HG02970 (cell line): ENCODE data around the gene WIPF3.

Experiments
- ATAC-seq: cut with Tn5 transposase; IDR thresholded peaks from one replicate; pipeline ENCODE4 v1.9.1; 2021; ENCODE audit warnings: mild to moderate bottlenecking, moderate library complexity, moderate number of reproducible peaks; ENCODE audit not compliant: unreplicated experiment, low FRiP score

Gene WIPF3

DNA sequence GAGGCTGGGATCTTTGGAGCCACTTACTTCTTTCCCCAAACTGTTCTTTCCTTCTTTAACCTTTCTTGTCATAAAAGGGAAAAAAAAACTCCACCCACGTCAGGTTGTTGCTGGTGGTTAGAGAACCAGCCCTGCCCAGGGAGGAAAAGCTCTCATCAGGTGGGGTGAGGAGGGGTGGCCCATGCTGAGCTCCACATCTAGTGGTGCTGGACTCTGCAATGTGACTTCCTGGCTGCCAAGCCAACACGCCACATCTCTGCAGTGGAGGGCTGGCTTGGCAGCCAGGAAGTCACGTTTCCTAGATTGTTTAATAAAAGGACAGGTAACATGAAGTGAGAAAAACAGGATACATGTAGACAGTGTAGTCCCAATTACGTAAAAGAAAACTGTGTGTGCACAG, 37.4 kb downstream of the WIPF3 start:
- ATAC-seq, result no peak

DNA sequence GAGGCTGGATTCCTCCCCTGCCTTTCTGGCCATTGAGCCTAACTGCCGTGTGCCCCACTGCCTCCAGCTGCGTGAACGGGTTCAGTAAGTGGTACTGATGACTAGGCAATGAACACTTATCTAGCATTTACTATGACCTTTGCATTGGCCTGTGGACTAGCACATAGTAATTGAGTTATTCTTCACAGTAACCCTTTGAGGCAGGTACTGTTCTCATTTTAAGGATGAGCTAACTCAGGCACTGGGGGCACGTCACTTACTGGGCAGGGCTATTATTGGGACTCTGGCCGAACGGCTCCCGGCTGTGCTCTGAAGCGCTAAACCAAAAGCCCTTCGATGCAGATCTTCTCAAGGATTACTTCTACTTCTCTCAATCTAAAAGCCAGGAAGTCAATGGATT, 38.3 kb downstream of the WIPF3 start:
- no peak for ATAC-seq

DNA sequence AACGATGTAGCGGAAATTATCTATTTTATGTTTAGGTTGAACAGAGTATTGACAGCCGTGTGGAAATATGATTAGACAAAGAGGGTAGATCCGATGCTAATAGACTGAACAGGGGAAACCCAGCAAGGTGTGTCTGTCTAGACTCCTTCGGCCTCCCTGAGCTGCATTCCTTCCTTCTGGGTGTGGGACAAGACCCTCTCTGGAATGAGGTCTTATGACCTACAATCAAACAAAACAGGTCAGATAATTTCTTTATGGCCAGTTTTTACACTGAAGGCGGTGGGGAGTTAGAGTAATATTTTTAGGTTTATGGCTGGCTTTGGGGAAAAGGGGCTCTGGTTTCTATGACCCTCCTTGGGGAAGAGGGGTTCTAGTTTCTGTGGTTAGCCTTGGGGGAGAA, 41.2 kb downstream of the WIPF3 start:
- ATAC-seq, result no peak

DNA sequence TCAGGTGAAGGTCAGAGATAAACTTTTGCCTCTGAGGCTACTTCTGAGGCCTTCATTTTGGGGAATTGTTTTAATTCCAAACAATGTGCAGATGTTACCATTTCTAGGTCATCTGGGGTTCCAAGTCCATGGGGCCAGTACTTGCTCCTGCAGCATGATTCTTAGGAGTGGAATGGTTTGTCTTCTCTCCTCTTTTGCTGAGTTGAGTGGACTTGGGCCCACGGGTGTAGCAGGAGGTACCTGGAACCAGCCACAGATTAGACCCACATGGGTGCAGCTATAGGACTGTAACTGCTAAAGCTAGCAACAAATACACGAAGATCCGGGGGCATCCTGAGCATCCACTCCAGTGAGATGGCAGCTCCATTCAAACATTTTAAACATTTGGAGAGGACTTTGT, 41.6 kb downstream of the WIPF3 start:
- no peak for ATAC-seq

DNA sequence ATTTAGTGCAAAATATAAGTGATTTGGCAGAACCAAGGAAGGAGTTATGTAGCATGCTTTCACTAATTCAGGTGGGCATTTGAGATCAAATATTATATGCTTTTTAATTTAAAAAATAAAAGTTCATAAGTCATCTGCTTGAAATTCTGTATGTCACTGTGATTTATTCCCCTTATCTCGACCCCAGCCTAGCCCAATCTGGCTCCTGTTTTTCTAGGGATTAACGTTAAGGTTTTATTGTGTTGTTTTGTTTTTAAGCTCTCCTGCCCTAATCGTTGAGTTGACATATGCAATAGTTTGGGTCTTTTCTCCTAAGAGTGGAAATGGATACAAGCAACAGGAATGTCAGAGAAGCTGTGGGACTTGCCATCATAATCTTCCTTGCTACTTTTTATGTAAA, 42.6 kb downstream of the WIPF3 start:
- ATAC-seq, result no peak

DNA sequence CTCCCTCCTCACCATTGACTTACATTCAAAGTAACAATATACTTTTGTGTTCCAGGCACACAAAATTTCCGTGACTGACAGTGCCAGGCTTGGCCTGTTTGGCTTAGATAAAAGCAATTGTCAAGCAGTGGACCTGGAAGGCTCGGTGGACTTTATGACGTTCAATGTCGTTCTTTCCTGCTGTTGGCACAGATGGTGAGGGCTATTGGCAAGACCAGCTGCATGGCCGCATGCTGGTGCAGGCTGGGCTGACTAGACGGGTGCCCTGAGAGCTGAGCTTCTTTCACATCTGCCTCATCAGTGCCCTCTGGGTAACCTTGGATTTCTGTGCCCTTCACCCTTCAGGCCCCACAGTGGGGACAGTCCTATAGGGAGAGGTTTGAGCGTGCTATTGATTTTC, 45.2 kb downstream of the WIPF3 start:
- ATAC-seq, result no peak

DNA sequence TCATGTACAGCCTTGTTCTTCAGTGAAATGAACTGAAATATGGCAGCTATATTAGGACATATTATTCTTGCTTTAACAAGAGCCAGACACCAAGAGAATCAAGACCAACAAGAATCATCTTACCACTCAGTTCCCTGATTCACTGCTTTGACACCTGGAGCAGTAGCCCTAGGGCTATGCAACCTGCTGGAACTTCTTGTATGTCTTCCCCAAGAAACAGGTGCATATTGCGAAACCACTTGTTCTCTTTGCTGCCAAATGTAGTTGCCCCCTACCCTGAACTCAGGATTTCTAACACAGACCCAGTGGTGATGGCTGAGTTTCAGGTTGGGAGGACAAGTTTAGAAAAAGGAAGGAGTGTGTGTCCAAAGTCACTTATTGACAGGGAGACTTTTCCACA, 46.1 kb downstream of the WIPF3 start:
- ATAC-seq, result no peak

DNA sequence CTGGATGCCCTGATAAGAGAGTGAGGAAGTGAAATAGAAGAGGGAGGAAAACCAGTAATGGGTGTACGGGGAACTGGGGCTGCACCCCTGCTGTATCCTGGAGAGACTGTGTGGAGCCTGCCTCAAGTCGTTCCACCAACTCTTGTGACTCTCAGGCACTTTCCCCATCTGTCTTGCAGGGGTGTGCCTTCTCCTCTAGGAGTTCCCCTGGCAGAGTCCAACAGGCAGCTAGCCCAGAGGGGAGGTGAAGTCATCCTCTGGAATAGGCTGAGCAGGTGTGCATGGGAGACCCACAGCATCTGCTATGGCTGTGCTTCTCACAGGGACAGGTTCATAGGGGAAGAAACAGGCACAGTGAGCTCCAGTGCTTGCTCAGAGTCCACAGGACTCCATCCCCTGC, 46.8 kb downstream of the WIPF3 start:
- no peak for ATAC-seq

DNA sequence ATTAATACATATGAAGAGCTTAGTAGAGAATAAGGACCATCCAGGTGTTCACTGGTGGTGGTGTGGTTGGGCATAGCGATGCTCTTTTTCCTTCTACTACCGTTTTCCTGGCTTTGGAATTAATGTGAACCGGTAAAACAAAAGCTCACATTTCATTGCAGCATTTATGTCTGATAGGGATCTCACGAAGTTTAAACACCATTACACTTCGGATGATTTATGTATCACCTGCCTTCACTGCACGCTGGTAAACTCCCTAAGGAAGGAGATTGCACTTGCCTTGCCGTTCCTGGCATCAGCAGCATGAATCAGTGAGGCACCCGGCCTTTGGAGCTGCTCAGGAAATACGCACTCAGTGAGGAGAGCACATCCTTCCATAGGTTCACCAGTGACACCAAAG, 47.5 kb downstream of the WIPF3 start:
- ATAC-seq, result no peak

DNA sequence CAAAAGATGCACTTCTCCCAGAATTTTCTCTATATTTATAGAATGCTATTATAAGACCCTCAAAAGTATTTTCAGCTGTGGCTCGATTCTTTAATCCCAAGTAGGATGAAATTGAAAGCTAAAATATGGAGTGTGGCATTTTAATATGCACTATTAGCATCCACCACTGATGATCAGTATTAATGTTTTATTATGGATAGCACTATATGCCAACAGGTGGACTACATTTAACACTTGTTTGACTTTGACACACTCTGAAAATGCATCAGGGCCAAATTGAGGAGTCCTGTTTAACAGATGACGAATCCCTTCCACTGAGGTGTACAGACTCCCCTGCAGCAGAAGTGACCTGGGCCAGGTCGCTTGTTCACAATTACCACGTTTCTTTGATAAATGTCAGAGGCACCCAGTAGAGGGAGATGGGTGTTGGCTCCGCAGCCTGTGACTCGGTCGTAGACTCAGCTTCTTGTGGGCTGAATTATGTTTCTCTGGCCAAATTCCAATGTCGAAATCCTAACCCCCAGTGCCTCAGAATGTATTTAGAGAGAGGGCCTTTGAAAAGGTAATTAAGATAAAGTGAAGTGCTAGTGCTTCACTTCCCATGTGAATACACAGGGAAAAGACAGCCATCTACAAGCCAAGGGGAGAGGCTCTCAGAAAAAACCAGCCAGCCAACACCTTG, 48.1 kb downstream of the WIPF3 start:
- no peak for ATAC-seq

DNA sequence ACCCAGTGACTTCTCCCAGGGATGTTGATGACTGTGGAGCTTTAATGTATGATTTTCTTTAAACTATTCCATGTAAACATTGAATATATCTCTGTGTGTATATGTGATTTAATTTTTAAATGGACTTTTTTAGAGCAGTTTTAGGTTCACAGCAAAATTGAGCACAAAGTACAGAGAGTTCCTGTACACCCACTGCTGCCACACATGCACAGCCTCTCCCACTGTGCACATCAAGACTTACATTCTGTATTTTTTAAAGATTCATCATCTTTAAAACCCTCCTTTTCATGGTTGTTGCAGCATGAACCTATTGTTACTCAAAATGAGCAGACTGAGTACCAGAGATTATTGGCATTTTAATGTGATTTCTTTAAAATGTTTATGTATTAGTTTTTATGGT, 51.3 kb downstream of the WIPF3 start:
- ATAC-seq, result no peak

DNA sequence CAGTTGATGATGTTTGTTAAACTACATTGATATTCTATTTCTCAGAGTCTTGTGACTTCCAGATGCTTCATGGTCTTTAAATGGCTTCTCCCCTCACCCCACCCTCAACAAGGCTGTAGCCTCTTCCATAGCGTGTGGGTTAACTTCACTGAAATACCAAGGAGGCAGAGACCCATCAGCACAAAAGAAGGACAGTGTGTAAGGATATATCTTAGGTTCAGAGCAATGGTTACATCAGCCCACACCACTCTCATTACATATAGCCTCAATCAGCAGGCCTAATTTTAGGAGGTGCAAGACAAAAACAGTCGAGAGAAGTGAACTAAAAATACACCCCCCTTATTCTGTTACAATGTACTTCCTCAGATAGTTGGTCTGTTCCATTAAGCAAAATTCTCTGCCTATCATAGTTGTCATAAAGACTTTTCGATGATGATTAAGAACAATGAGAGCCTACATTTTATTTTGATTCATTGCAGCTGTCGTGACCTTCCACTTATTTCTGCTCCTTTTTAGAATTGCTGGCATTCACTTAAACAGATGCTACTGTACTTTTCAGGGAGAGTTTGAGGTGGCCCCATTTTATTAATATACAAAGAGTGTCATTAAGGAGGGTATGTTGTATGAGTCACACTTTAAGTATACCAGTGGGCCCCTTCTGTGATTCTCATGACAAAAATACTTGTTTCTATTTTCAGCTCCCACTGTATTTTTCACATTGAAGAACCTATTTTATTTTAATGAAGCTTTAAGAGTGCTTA, 52.1 kb downstream of the WIPF3 start:
- no peak for ATAC-seq

DNA sequence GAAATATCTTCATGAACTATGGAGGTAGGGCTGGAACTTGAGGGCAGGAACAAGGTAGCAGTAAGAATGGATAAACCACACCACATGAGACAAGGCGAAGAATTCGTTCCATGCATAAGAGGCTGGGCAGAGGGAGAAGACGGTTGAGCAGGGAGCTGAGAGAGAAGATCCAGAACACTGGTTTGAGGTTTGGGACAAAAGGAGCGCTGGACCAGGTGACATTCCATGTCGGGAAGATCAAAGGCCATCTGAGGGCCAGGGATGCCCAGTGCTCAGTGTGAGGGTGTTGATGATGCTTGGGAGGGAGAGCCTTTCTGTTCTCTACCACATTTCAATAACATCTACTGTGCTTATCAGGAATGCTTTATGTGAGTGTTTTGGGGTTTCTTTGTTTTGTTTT, 52.8 kb downstream of the WIPF3 start:
- ATAC-seq, result no peak

DNA sequence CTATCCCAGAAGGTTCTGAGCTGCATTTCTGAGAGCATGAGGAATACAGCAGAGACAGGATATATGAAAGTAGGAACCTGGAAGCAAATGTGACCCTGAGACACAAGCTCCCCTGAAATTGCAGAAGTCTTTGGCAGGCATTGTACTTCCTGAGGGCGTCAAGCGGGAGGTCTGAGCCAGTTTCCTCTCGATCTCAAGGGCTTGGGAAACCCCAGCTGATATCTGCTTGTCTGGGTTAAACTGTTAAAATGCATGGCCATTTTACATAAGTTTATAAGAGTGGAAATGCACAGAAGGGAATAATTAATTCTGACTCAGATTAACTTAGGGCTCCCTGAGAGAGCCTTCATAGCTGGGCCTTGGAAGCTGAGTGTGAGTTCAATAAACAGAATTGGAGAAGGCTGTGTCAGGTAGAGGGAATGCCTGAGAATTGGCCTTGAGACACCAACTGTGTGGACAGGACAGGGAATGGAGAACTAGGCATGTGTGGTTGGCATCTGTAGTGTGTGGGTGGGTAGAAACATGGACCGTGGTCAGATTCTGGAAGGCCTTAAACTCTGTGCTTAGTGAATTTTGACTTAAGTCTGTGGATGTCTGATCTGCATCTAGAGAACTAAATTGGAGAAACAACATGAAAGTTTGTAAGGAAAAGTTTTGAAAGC, 53.3 kb downstream of the WIPF3 start:
- no peak for ATAC-seq

DNA sequence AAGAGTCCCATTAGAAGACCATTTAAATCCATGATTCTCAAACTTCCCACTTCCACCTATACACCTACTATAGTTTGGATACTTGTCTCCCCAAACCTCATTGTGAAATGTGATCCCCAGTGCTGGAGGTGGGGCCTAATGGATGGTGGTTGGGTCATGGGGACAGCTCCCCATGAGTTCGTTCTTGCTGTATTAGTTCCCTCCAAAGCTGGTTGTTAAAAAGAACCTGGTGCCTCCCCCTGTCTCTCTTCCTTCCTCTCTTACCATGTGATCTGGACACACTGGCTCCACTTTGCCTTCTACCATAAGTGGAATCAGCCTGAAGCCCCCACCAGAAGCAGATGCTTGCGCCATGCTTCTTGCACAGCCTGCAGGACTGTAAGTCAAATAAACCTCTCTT, 53.9 kb downstream of the WIPF3 start:
- no peak for ATAC-seq

DNA sequence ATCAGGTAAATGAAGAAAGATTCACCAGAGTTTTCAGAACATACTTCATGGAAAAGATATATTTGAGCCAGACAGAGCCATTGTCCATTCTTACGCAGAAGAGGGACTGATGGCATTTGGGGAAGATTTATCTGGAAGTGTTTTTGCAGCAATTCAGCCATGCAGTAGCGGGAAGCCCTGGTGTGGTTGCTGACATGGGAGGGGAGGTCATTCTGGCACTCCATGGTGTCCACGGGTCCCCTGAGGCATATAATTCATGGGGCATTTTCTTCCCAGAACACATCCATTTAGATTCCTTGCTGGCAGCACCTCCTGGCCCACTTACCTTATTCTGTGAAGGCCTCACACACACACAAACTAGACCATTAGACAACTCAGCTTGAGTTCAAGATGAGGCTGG, 55.6 kb downstream of the WIPF3 start:
- no peak for ATAC-seq

DNA sequence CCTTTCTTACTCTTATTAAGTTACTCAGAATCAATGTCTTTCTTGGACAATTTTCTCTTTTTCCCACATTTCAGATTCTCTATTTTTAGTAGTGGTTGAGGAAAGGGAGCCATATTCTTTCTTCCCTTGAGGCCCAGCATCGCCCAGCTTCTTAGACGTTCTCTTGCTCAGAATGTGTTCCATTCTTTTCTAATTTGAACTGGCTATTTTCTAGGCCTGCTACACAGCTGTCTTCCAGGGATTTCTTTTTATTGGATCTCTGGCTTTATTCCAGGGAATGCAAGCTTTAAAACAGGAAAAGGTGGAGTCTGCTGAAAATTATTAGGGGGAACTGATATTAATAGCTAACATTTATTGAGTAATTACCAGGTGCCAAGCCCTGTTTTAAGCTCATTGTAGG, 58.3 kb downstream of the WIPF3 start:
- no peak for ATAC-seq

DNA sequence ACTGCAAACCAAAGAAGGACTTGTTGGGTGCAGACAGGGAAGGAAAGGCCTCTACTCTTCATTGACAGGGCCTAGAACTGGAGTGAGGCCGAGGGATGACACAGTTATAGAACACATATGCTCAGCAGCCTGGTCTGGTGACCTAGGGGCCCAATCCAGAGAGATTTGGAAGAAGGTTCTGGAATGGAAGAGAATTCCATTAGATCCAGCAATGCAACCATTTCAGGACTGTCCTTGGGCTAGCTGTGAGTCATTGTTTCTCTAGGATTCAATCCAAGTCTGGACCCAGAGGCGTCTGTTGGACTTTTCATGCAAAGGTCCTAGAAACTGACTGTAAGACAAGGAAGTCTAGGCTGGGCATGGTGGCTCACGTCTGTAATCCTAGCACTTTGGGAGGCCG, 59.2 kb downstream of the WIPF3 start:
- no peak for ATAC-seq

DNA sequence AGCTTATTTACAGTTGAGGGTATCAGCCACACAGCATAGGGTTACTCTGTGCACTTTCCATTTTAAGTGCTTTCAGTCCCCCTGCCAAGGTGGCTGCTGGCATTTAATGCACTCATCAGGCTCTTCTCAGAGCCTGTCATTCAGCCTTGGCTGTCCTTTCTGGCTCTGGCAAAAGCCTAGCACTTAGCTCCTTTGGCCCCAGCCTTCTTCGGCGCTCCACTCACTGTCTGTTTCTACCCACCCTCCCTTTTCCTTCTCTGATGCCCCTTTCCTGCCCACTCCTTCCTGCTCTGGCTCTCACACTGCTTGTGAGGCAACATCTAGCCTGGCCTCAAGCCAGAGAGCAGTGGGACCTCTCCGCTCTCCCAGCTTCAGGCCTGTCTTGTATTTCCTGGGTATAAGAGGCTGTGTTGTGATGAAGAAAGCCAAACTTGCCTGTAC, 60.2 kb downstream of the WIPF3 start:
- ATAC-seq, result no peak

DNA sequence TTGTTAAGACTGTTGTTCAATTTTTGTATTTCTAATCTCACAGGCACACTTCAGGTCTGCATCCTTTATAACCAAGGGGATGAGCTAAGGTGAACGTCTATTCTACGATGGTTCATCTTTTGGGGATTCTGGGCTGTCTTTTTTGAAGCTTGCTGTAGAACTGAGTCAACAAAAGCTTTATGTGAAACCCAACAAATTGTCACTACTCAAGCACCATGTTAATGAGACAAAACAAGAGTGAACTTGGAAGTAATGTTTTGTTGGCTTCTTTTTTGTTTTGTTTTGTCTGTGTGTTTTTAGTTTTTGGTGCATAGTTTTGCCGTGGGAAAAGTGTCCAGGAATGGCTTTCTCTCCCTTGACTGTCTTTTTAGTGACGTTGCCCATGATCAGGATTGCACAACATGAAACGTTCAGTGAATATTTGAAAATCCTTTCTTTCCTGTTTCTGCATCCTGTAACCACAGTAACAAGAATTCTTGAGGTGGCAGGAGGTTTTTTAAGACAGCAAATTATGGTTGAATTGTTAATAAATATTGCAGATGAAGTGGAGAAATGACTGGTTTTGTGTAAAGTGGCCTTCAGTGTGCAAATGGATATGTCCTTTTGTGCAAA, 65.6 kb downstream of the WIPF3 start:
- ATAC-seq, result no peak

DNA sequence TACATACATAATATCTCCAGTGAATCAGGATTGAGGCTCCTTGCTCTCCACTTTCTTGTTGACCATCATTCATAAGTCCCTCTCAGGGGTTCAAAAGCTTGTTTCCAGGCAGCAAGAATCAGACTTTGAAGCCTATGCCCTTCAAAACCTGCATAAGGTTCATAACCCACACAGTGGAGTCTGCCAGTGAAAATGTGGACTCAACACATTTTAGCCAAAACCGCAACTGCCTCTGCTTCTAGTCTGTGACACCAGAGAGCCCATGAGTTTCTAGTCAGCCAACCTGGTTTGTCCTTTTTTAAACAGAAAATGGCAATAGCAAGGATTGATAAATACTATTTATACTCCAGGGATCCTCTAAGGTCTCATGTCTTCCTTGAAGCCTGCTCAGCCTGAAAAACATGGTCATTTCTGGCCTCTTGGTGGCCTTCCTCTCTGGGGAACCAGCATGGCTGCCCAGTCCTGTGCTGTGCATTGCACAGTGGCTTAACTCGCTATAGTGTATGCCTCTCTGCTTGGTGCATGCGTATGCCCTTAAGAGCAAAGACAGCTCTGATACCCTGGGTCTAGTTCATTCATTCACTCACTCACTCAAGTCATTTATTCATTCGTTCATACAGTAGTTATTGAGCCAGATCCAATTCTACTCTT, 67.5 kb downstream of the WIPF3 start:
- ATAC-seq, result no peak
